Loucy (cell line): ENCODE results near the gene INPP5D.

Source experiments
- H2AFZ ChIP-seq: fragments of 200-600 bp; sonication (generic); 2 replicates; pipeline ENCODE4 v1.6.0; 2016; ENCODE audit warnings: antibody characterized with exemption, mild to moderate bottlenecking, low read length, moderate library complexity
- H3F3A ChIP-seq: fragments of 200-600 bp; 2 replicates; pipeline ENCODE4 v1.6.0; 2016; ENCODE audit warnings: antibody characterized with exemption, low read depth, mild to moderate bottlenecking
- H3K27me3 ChIP-seq: fragments of 200-600 bp; sonication (generic); 2 replicates; pipeline ENCODE4 v1.6.1; 2014; ENCODE audit warnings: low read length, mild to moderate bottlenecking; ENCODE audit not compliant: insufficient read depth, poor library complexity, severe bottlenecking
- H3K36me3 ChIP-seq: fragments of 200-600 bp; sonication (generic); 2 replicates; pipeline ENCODE4 v1.6.1; 2016; ENCODE audit warnings: low read length; ENCODE audit not compliant: insufficient read depth
- H3K4me1 ChIP-seq: fragments of 200-600 bp; sonication (generic); 2 replicates; pipeline ENCODE4 v1.5.1; 2014; ENCODE audit warnings: low read length, mild to moderate bottlenecking; ENCODE audit not compliant: insufficient read depth, poor library complexity, severe bottlenecking
- H3K4me2 ChIP-seq: fragments of 200-600 bp; sonication (generic); 2 replicates; pipeline ENCODE4 v1.6.0; 2014; ENCODE audit warnings: antibody characterized with exemption, low read length, low read depth, mild to moderate bottlenecking; ENCODE audit not compliant: poor library complexity, severe bottlenecking
- H3K4me3 ChIP-seq: fragments of 200-600 bp; sonication (generic); 2 replicates; pipeline ENCODE4 v1.5.1; 2014; ENCODE audit warnings: low read length, mild to moderate bottlenecking, mixed read lengths; ENCODE audit not compliant: poor library complexity, severe bottlenecking
- H3K79me2 ChIP-seq: fragments of 200-600 bp; sonication (generic); 2 replicates; pipeline ENCODE4 v1.6.1; 2014; ENCODE audit warnings: low read length; ENCODE audit not compliant: insufficient read depth
- H3K9ac ChIP-seq: fragments of 200-600 bp; sonication (generic); 2 replicates; pipeline ENCODE4 v1.6.0; 2014; ENCODE audit warnings: mild to moderate bottlenecking, low read depth, low read length, moderate library complexity; ENCODE audit not compliant: poor library complexity, severe bottlenecking
- H3K9me2 ChIP-seq: fragments of 200-600 bp; sonication (generic); replicated peaks from 2 replicates; pipeline ENCODE4 v1.6.1; 2016; ENCODE audit warnings: low read depth, low read length, mixed read lengths
- H3K9me3 ChIP-seq: fragments of 200-600 bp; sonication (generic); 2 replicates; pipeline ENCODE4 v1.6.1; 2014; ENCODE audit warnings: mild to moderate bottlenecking, antibody characterized with exemption, low read length, low read depth; ENCODE audit not compliant: insufficient read depth
- H4K20me1 ChIP-seq: fragments of 200-600 bp; sonication (generic); 2 replicates; pipeline ENCODE4 v1.6.0; 2014; ENCODE audit warnings: antibody characterized with exemption, low read length, mild to moderate bottlenecking; ENCODE audit not compliant: insufficient read depth, poor library complexity, severe bottlenecking
- EZH2phosphoT487 ChIP-seq: fragments of 200-600 bp; IDR thresholded peaks from 2 replicates; pipeline ENCODE4 v1.6.1; 2018; ENCODE audit warnings: antibody characterized with exemption, mild to moderate bottlenecking, moderate library complexity, borderline replicate concordance
- TF ChIP-seq, protein P1 (sequence below): fragments of 200-600 bp; sonication (generic); conservative IDR thresholded peaks from 2 replicates; pipeline ENCODE4 v1.5.1; 2014; ENCODE audit warnings: mild to moderate bottlenecking, antibody characterized with exemption, low read length

INPP5D gene

DNA sequence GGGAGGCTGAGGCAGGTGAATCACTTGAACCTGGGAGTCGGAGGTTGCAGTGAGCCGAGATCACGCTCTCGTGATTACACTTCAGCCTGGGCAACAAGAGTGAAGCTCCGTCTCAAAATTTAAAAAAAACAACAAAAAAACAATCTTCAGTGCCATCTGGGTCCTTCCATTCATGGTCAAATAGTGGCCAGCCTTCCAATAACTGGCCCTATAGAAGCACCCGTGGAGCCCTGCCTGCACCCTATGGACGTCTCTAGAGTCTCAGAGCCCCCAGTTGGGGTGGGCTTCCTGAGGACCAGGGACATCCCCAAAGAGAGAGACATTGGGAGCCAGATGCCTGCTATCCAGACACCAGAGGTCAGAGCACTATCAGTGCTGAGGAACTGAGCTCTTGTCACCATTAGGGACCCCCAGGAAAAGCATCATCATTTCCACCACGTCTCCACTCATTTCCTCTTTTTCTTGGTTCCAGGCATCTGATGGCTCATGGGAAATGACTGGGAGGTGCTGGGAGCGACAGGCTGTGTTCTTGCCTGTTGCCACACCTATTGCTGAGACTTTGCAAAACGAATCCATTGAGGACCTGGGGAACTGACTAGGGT lies 18.3 kb upstream of the INPP5D start:
- Histone ChIP-seq H3K4me2 (no peak overlapping the region), H3K9ac (no peak overlapping the region)

DNA sequence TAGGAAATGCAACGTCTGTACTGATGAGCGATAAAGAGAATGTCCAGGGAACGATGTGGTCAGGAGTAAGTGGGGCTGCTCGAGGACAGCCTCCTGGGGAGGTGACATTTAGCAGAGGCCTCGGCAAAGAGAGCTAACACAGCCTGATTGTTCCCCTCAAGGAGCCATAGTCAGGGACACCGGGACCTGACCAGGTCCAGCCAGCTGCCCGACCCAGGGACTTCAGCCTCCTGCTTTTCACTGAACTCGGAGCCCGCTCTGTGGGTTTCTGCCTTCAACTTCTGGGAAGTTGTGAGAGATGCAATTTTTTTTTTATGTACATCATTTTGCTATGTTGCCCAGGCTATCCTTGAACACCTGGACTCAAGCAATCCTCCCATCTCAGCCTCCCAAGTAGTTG lies 17.6 kb upstream of the INPP5D start:
- TF ChIP-seq, protein P1, sequence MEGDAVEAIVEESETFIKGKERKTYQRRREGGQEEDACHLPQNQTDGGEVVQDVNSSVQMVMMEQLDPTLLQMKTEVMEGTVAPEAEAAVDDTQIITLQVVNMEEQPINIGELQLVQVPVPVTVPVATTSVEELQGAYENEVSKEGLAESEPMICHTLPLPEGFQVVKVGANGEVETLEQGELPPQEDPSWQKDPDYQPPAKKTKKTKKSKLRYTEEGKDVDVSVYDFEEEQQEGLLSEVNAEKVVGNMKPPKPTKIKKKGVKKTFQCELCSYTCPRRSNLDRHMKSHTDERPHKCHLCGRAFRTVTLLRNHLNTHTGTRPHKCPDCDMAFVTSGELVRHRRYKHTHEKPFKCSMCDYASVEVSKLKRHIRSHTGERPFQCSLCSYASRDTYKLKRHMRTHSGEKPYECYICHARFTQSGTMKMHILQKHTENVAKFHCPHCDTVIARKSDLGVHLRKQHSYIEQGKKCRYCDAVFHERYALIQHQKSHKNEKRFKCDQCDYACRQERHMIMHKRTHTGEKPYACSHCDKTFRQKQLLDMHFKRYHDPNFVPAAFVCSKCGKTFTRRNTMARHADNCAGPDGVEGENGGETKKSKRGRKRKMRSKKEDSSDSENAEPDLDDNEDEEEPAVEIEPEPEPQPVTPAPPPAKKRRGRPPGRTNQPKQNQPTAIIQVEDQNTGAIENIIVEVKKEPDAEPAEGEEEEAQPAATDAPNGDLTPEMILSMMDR, result no peak
- no peak for TF ChIP-seq EZH2phosphoT487
- Histone ChIP-seq H3K27me3 (no peaks in the 10 kb centered on the region), H3K4me2 (no peak overlapping the region), H3K4me3 (no peak overlapping the region), H3K79me2 (no peaks in the 10 kb centered on the region), H3F3A (no peaks in the 10 kb centered on the region), H3K36me3 (no peaks in the 10 kb centered on the region), H3K9me3 (no peaks in the 10 kb centered on the region), H3K4me1 (no peaks in the 10 kb centered on the region), H2AFZ (no peak overlapping the region), H3K9ac (no peak overlapping the region), H3K9me2 (no peaks in the 10 kb centered on the region), H4K20me1 (no peaks in the 10 kb centered on the region)

More for the DNA sequence above, 18.3 kb upstream of the INPP5D start:
- TF ChIP-seq, protein P1, result no peak
- no peak for TF ChIP-seq EZH2phosphoT487
- Histone ChIP-seq H4K20me1 (no peaks in the 10 kb centered on the region), H3K9me3 (no peaks in the 10 kb centered on the region), H3K4me1 (no peaks in the 10 kb centered on the region), H3K9me2 (no peaks in the 10 kb centered on the region), H3K36me3 (no peaks in the 10 kb centered on the region), H3F3A (no peaks in the 10 kb centered on the region), H3K4me3 (no peak overlapping the region), H3K27me3 (no peaks in the 10 kb centered on the region), H2AFZ (no peak overlapping the region), H3K79me2 (no peaks in the 10 kb centered on the region)

DNA sequence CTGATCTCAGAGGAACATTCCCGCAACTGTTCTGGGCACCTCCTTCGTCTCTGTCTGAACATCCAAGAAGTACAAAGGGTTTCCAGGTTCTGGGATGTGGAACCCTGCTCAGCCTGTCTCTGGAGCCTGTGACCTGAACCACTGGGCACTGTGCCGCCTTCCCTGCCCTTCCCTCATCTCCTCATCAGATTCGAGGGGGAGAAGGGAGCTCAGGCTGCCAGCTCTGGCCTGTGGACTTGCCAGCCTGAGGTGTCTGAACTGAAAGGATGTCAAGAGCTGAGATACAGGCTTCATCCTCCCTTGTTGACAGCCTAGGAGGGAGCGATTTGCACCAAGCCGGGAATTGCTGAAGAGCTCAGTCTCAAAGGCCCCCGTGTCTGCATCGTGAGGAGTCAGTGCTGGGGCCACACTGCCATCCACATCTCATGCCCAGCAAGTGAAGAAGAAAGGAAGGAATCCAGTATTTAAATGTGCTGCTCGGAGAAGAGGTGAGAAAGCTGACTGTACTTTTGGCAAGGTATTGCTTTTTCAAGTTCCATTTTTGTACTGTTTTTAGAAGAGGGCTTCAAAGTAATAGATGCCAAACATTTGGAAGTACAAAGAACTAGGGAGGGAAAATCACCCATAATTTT lies 15.1 kb upstream of the INPP5D start:
- TF ChIP-seq, protein P1, result no peak
- TF ChIP-seq EZH2phosphoT487, result no peak
- H3K4me2 ChIP-seq, result no peak overlapping the region
- H2AFZ ChIP-seq, result no peak overlapping the region
- H3K79me2 ChIP-seq, result no peaks in the 10 kb centered on the region
- no peaks in the 10 kb centered on the region for H3F3A ChIP-seq
- no peaks in the 10 kb centered on the region for H3K9me3 ChIP-seq
- no peaks in the 10 kb centered on the region for H4K20me1 ChIP-seq
- H3K9me2 ChIP-seq, result no peaks in the 10 kb centered on the region
- H3K9ac ChIP-seq, result no peak overlapping the region
- no peak overlapping the region for H3K4me3 ChIP-seq
- H3K27me3 ChIP-seq, result no peaks in the 10 kb centered on the region
- H3K4me1 ChIP-seq, result no peaks in the 10 kb centered on the region
- H3K36me3 ChIP-seq, result no peaks in the 10 kb centered on the region
